ENCODE measurements around the gene CCL17. TPM values are rescaled to one million over a fixed set of nuclear protein-coding genes. Genes with fewer than 3 reads are reported as not detected.

The CCL17 gene
- total and polyA plus RNA-seq, 2 of the 4 experiments (the other 2 are of a cell fraction) = not detected

DNA sequence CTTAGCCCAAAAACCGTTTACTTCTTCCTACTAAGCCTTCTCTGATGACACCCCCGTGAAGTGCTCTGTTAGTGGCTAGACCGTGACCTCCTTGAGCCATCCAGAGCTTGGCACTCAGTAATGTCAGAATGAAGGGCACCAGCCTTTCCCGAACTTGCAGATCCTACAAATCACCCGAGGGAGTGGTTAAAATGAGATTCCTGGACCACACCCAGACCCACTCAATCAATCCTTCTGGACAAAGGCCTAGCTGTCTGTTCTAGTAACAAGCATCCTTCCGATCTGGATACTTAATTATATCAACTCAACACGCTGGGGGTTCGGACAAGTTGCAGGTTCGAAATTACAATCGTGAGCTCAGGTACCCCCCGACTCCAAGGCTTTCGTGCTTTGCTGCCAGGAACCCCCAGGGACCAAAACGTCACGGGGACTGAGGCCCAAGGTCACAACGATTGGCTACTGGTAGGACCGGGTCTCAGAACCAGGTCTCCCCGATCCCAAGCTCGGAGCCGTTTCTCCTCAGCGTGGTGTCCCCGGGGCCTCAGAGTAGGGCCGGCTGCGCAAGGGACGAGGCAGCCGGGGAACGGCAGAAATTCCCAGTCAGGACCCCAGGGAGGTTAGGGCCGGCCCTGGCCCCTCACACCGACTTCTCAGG is 42.1 kb downstream of the CCL17 start:
- Histone ChIP-seq H3K9me1 (ENCODE audit: insufficient read depth, low read length) (0 out of 2 replicates have a peak, but pooled peaks cover 3% of the 10 kb centered on the region), H3K4me3 (ENCODE audit: insufficient read depth, low read depth, low read length) (peak overlapping the region; percentile 95), H3K18ac (ENCODE audit: low read depth, low read length) (no peak overlapping the region), H2AK9ac (replicated peaks; ENCODE audit: low read depth, low read length, poor library complexity) (peak overlapping the region; percentile 97), H2BK5ac (ENCODE audit: low read depth, low read length, poor library complexity, severe bottlenecking) (peak overlapping the region; percentile 3), H2BK120ac (ENCODE audit: low read depth, low read length) (no peak overlapping the region), H3K27me3 (ENCODE audit: control insufficient read depth, insufficient read depth, low read length) (no peaks in the 10 kb centered on the region), H2AK5ac (ENCODE audit: low read depth, low read length) (peak overlapping the region; percentile 67), H4K91ac (ENCODE audit: insufficient read depth, low read depth, low read length) (peak overlapping the region; percentile 64), H3K27ac (ENCODE audit: insufficient read depth, low read length) (peak overlapping the region; percentile 71), H2BK15ac (ENCODE audit: low read depth, low read length) (no peak overlapping the region), H3K36me3 (ENCODE audit: control insufficient read depth, insufficient read depth, low read length) (0 out of 2 replicates have a peak, but pooled peaks cover 1% of the 10 kb centered on the region), H3K56ac (ENCODE audit: extremely low read depth, insufficient read depth, low read length) (peak overlapping the region; percentile 33; the same call in 1 of the 2 replicates), H4K20me1 (ENCODE audit: insufficient read depth, low read length) (no peaks in the 10 kb centered on the region; the same call in 1 of the 2 replicates), H3K9me3 (ENCODE audit: control insufficient read depth, insufficient read depth, low read length) (no peaks in the 10 kb centered on the region), H3K23ac (ENCODE audit: low read depth, low read length) (peak overlapping the region; percentile 80), H3K79me1 (ENCODE audit: low read depth in 1 of 2, low read length in 2 of 2) (peaks cover 40 to 61% of the 10 kb centered on the region in 2 experiments), H4K8ac (ENCODE audit: low read depth in 2 of 2, low read length in 2 of 2) (peak overlapping the region; percentile 71 to 83; a peak in 3 of 4 replicates), H3K4ac (ENCODE audit: low read depth, low read length) (peak overlapping the region; percentile 67), H3K9ac (ENCODE audit: low read depth, low read length) (peak overlapping the region; percentile 89), H4K5ac (ENCODE audit: low read depth, low read length) (peak overlapping the region; percentile 55), H3K4me2 (ENCODE audit: low read depth, low read length) (peak overlapping the region; percentile 93), H2BK20ac (ENCODE audit: low read depth, low read length) (no peak overlapping the region), H2AFZ (replicated peaks; ENCODE audit: low read length, poor library complexity) (peak overlapping the region; percentile 90), H3K14ac (replicated peaks; ENCODE audit: low read depth, low read length) (peak overlapping the region; percentile 70), H3K4me1 (ENCODE audit: control insufficient read depth, insufficient read depth, low read length) (peaks cover 3% of the 10 kb centered on the region)
- peak; percentile 47 for ATAC-seq (ENCODE audit: low read depth)
- TSS peak; percentile 43 for BruUV-seq (replicated peaks)
- DNase-seq = peak; percentile 4
- dilution Hi-C loops (cut with HindIII; ENCODE audit: low sequenced_read_pairs, unreplicated experiment) = no loop called here
- in situ Hi-C loops (cut with MboI; ENCODE audit: low sequenced_read_pairs) = no loop called here
- WGBS, 2 experiments (ENCODE audit: extremely low coverage in 2 of 2, insufficient read length in 1 of 2) = 7% methylated on average over 13 of the region's 28 CpGs; no CpG with 5 or more reads in 1 of the 2 experiments
- ChIA-PET POLR2A (ENCODE audit: unreplicated experiment) (interaction anchor here (0.6 kb wide), 2 partner anchors 118 to 199 kb away, joined by 6 to 20 read pairs; no protein-coding TSS in a partner anchor), CTCF (interaction anchor here (0.8 kb wide), 1 partner anchor 15 kb away, joined by 3 read pairs; no protein-coding TSS in a partner anchor)
- intact Hi-C loops (cut with micrococcal nuclease) = no loop called here
- no peak for TF ChIP-seq RCOR1 (IDR thresholded peaks at IDR 0.05; ENCODE audit: insufficient replicate concordance, low read length)
- no peak for TF ChIP-seq POLR2A (IDR thresholded peaks at IDR 0.05; ENCODE audit: low read depth, low read length)
- no peak for TF ChIP-seq NFE2L2 (IDR thresholded peaks at IDR 0.05; ENCODE audit: low read depth, low read length)
- TF ChIP-seq, protein P1, sequence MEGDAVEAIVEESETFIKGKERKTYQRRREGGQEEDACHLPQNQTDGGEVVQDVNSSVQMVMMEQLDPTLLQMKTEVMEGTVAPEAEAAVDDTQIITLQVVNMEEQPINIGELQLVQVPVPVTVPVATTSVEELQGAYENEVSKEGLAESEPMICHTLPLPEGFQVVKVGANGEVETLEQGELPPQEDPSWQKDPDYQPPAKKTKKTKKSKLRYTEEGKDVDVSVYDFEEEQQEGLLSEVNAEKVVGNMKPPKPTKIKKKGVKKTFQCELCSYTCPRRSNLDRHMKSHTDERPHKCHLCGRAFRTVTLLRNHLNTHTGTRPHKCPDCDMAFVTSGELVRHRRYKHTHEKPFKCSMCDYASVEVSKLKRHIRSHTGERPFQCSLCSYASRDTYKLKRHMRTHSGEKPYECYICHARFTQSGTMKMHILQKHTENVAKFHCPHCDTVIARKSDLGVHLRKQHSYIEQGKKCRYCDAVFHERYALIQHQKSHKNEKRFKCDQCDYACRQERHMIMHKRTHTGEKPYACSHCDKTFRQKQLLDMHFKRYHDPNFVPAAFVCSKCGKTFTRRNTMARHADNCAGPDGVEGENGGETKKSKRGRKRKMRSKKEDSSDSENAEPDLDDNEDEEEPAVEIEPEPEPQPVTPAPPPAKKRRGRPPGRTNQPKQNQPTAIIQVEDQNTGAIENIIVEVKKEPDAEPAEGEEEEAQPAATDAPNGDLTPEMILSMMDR (conservative IDR thresholded peaks at IDR 0.05; ENCODE audit: low read depth, low read length) = no peak
- no peak for TF ChIP-seq CEBPB (IDR thresholded peaks at IDR 0.05; ENCODE audit: low read depth, low read length)

Measured in IMR-90 (cell line).